CD4-positive, CD25-positive, alpha-beta regulatory T cell (primary cell): Measurements from ENCODE around the gene CCDC121. TPM values are rescaled to one million over a fixed set of nuclear protein-coding genes. Genes with fewer than 3 reads are reported as not detected.
A peak's percentile ranks its signal among the peaks of the same experiment; 100 is the strongest.

Experiments
- ATAC-seq, 2 donors: fragments of 150-1000 bp; cut with Tn5 transposase; one replicate each; pipeline ENCODE4 v1.10.0; 2021; ENCODE audit warnings: low read depth in 2 of 2, moderate number of reproducible peaks in 2 of 2, moderate library complexity in 1 of 2
- DNase-seq, 3 donors: peaks; one replicate each; pipeline versions ENCODE4 v3.0.0 to v3.0.0-alpha.2; 2012 to 2022; ENCODE audit warnings: mixed read lengths in 1 of 3
- H3K27ac ChIP-seq: one replicate; pipeline ENCODE4 v1.7.0; 2013; ENCODE audit warnings: mild to moderate bottlenecking, low read length; ENCODE audit not compliant: insufficient read depth, poor library complexity, severe bottlenecking
- H3K27me3 ChIP-seq: one replicate; pipeline ENCODE4 v1.7.0; 2013; ENCODE audit warnings: low read length; ENCODE audit not compliant: control insufficient read depth, insufficient read depth
- H3K36me3 ChIP-seq: one replicate; pipeline ENCODE4 v1.7.0; 2013; ENCODE audit warnings: mild to moderate bottlenecking, low read length, moderate library complexity; ENCODE audit not compliant: control insufficient read depth, insufficient read depth
- H3K4me1 ChIP-seq: 2 replicates; pipeline ENCODE4 v1.7.0; 2013; ENCODE audit warnings: mild to moderate bottlenecking, low read length; ENCODE audit not compliant: insufficient read depth, control insufficient read depth, poor library complexity, severe bottlenecking
- H3K4me3 ChIP-seq: one replicate; pipeline ENCODE4 v1.7.0; 2013; ENCODE audit warnings: low read depth, mild to moderate bottlenecking, low read length, moderate library complexity
- H3K9me3 ChIP-seq, 2 experiments: 1 replicate in 1 of 2; 2 replicates in 1 of 2; pipeline ENCODE4 v1.7.0; 2013; ENCODE audit warnings: low read length in 2 of 2, mild to moderate bottlenecking in 1 of 2, moderate library complexity in 1 of 2; ENCODE audit not compliant: control insufficient read depth in 2 of 2
- H3K27ac Mint-ChIP-seq, 3 donors: one replicate each; pipeline ENCODE4 v1.8.0; 2020 to 2022; ENCODE audit warnings: mild to moderate bottlenecking in 3 of 3, mixed read lengths in 3 of 3, moderate library complexity in 2 of 3
- H3K27me3 Mint-ChIP-seq: one replicate; pipeline ENCODE4 v1.8.0; 2022; ENCODE audit warnings: mild to moderate bottlenecking, mixed read lengths
- H3K36me3 Mint-ChIP-seq: one replicate; pipeline ENCODE4 v1.8.0; 2020; ENCODE audit warnings: mixed read lengths
- H3K4me1 Mint-ChIP-seq, 4 donors: one replicate each; pipeline ENCODE4 v1.8.0; 2020 to 2022; ENCODE audit warnings: mixed read lengths in 4 of 4, mild to moderate bottlenecking in 1 of 4
- H3K4me3 Mint-ChIP-seq, 4 donors: one replicate each; pipeline ENCODE4 v1.8.0; 2020 to 2022; ENCODE audit warnings: mild to moderate bottlenecking in 4 of 4, mixed read lengths in 4 of 4, moderate library complexity in 3 of 4
- H3K9me3 Mint-ChIP-seq, 7 donors: one replicate each; pipeline ENCODE4 v1.8.0; 2020 to 2022; ENCODE audit warnings: mixed read lengths in 7 of 7, mild to moderate bottlenecking in 3 of 7, moderate library complexity in 2 of 7
- polyA plus RNA-seq, 4 donors: library from polyadenylated mRNA; unstranded; fragments of 300-500 nt; fragmentation: Illumina TruSeq; gene quantifications; one replicate each; pipeline ENCODE4 v1.2.3, GENCODE V29; 2021
- total RNA-seq: library from RNA; stranded (reverse); gene quantifications from one replicate; pipeline ENCODE4 v1.2.3, GENCODE V29; 2022

The CCDC121 gene, protein sequence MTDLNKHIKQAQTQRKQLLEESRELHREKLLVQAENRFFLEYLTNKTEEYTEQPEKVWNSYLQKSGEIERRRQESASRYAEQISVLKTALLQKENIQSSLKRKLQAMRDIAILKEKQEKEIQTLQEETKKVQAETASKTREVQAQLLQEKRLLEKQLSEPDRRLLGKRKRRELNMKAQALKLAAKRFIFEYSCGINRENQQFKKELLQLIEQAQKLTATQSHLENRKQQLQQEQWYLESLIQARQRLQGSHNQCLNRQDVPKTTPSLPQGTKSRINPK
- total RNA-seq (0.79 TPM), polyA plus RNA-seq (1 to 10 TPM in 2 of 4 donors, under 1 TPM in 2; 0.49 to 2.4 (median 0.96) TPM)

DNA sequence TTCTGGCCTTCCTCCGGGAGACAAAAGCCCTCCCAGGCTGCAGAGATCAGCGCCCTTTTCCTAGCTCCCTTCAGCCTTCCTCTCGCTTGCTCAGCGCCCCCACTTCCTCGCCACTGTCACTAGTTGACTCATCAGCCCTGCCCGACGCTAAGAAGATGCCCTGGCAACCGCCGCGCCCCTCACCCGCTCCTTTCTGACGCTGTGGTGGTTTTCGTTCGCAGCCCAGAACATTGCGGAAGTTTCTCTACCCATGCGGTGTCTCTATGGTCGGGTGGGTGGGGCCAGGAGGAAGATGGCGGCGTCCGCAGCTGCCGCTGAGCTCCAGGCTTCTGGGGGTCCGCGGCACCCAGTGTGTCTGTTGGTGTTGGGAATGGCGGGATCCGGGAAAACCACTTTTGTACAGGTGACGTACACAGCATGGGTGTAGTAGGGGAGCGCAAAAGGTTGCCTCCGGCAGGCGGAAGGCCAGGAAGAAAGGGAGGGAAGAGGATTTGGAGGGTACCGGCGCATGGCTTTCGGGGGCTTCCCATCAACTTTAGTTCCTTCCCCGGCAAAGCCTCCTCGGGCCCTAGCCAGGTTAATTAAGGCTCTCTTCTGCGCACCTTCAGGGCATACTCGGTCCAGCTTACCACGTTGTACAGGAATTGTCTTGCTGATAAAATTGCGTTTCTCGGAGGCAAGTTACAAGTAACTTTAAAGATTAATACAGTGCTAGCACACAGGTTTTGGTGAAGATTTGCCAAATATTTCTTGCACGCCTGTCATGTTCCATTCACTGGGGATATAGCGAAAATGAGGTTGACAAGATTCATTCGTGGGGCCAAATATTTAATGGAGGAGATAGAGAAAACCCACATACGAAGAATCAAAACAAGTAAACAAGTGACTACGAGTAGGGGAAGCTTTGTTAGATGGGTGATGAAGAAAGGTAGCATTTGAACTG is at the start of gene CCDC121, which contains the start of gene GPN1:
TSS of gene CCDC121 (minus strand) at position 246 of the 943 bp plus-strand sequence. CDS start 1,213 bp downstream, outside the sequence.
TSS of gene GPN1 (plus strand) at position 284 of the 943 bp plus-strand sequence. CDS start at position 293, 9 bp downstream.
- no peaks in the 10 kb centered on the region for H3K27me3 Mint-ChIP-seq
- peaks cover 25% of the 10 kb centered on the region for H3K36me3 Mint-ChIP-seq
- peaks cover 40% of the 10 kb centered on the region for H3K36me3 ChIP-seq
- H3K27ac ChIP-seq: peak within 1 kb of the TSS; percentile 86
- DNase-seq (peak; percentile 92 to 97 (median 95)), ATAC-seq (peak; percentile 100)
- no peaks in the 10 kb centered on the region for H3K9me3 ChIP-seq
- H3K4me3 ChIP-seq: peak within 1 kb of the TSS; percentile 94
- no peaks in the 10 kb centered on the region for H3K27me3 ChIP-seq
- peaks cover 16% of the 10 kb centered on the region for H3K4me1 ChIP-seq
- peaks cover 0 to 29% (median 23%) of the 10 kb centered on the region in 4 donors for H3K4me1 Mint-ChIP-seq
- H3K27ac Mint-ChIP-seq: peak within 1 kb of the TSS in 1 of 3 donors; percentile 31
- no peak within 1 kb of the TSS for H3K4me3 Mint-ChIP-seq
- no peaks in the 10 kb centered on the region for H3K9me3 Mint-ChIP-seq

DNA sequence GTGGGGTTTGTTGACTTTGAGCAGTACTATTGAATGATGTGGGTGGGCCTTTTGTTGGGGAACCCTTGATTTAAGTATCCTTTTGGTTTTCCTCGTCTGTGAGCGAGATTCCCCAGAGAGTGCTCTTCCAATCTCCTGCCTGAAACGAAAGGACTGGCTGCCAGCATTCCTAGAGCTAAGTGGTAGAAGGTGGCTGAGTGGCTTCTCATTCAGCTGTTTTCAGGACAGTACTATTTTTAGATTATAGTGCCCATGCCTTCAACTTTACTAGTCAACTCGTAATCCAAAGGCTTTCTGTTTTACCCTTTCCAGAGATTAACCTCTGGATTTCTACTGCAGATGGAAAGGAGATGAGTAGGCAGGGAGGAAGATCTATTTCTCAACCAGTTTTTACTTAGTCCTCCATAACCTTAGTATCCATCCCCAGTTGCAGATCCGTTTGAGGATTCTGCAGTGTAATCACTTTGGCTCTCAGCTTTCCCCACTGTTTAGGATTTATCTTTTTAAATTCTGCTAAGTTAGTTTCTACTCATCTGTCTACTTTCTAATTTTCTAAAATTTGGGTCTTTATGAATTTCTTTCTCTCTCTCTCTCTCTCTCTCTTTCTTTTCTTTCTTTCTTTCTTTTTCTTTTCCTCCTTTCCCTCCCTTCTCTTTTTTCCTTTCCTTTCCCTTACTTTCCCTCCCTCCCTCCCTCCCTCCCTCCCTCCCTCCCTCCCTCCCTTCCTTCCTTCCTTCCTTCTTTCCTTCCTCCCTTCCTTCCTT is 44.1 kb upstream of the CCDC121 start:
- DNase-seq (no peak), ATAC-seq (no peak)
- Histone ChIP-seq H3K9me3 (no peaks in the 10 kb centered on the region), H3K27ac (no peak overlapping the region), H3K27me3 (no peaks in the 10 kb centered on the region), H3K4me3 (no peak overlapping the region), H3K4me1 (no peaks in the 10 kb centered on the region), H3K36me3 (peaks cover 70% of the 10 kb centered on the region)
- no peak overlapping the region for H3K4me3 Mint-ChIP-seq
- no peaks in the 10 kb centered on the region for H3K27me3 Mint-ChIP-seq
- H3K4me1 Mint-ChIP-seq: peaks cover 10 to 27% (median 13%) of the 10 kb centered on the region in 4 donors
- no peak overlapping the region for H3K27ac Mint-ChIP-seq
- H3K9me3 Mint-ChIP-seq: no peaks in the 10 kb centered on the region
- H3K36me3 Mint-ChIP-seq: peaks cover 47% of the 10 kb centered on the region

DNA sequence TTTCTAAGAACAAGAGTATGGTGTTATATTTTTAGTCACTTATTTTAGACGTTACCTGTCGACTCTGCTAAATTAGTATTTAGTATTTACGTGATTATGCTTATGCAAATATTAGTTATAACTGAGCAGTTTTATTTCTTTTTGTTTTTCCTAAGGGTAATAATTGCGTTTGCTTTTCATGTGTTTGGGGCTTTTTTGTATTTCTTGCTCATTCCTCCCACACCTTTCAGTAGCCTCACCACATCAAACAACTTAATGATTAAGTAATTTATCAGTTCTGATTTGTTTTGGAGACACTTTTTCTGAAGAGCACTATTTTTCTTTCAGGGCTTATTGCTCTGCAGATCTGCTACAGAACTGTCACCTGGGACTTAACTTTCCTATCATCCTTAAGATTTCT is 42.4 kb upstream of the CCDC121 start:
- Histone ChIP-seq H3K27me3 (no peaks in the 10 kb centered on the region), H3K27ac (no peak overlapping the region), H3K9me3 (no peaks in the 10 kb centered on the region), H3K4me3 (no peak overlapping the region), H3K4me1 (no peaks in the 10 kb centered on the region), H3K36me3 (peaks cover 65% of the 10 kb centered on the region)
- Mint-ChIP-seq H3K27ac (no peak overlapping the region), H3K4me1 (peaks cover 15 to 27% (median 21%) of the 10 kb centered on the region in 4 donors), H3K36me3 (peaks cover 51% of the 10 kb centered on the region), H3K9me3 (no peaks in the 10 kb centered on the region), H3K27me3 (no peaks in the 10 kb centered on the region), H3K4me3 (peak overlapping the region in 1 of 4 donors; percentile 39)
- ATAC-seq: no peak
- DNase-seq: no peak

DNA sequence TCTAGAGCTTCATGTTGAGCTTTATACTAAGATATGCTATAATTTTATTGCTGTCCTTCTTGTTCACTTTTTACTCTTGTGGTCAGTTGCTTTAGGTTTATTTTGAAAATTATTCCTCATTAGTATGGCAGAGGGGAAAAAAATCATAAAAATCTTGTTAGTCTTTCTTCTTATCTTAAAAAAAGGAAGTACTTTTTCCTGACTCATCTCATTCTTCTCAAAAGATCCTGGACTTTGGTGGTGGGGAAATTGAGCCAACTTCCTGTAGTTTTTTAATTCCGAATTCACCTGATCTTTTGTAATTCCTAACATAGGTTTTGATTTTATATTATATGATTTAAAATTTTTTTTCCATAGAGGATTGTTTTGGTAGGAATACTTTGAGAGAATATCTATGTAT is 38.6 kb upstream of the CCDC121 start:
- Mint-ChIP-seq H3K36me3 (peaks cover 36% of the 10 kb centered on the region), H3K9me3 (no peaks in the 10 kb centered on the region), H3K27ac (no peak overlapping the region), H3K4me1 (peaks cover 31 to 55% (median 36%) of the 10 kb centered on the region in 4 donors), H3K27me3 (peaks cover 4% of the 10 kb centered on the region), H3K4me3 (peak overlapping the region in 1 of 4 donors; percentile 11)
- Histone ChIP-seq H3K27me3 (no peaks in the 10 kb centered on the region), H3K36me3 (peaks cover 43% of the 10 kb centered on the region), H3K27ac (no peak overlapping the region), H3K4me1 (peaks cover 21% of the 10 kb centered on the region), H3K4me3 (no peak overlapping the region), H3K9me3 (no peaks in the 10 kb centered on the region)
- DNase-seq (no peak), ATAC-seq (no peak)

DNA sequence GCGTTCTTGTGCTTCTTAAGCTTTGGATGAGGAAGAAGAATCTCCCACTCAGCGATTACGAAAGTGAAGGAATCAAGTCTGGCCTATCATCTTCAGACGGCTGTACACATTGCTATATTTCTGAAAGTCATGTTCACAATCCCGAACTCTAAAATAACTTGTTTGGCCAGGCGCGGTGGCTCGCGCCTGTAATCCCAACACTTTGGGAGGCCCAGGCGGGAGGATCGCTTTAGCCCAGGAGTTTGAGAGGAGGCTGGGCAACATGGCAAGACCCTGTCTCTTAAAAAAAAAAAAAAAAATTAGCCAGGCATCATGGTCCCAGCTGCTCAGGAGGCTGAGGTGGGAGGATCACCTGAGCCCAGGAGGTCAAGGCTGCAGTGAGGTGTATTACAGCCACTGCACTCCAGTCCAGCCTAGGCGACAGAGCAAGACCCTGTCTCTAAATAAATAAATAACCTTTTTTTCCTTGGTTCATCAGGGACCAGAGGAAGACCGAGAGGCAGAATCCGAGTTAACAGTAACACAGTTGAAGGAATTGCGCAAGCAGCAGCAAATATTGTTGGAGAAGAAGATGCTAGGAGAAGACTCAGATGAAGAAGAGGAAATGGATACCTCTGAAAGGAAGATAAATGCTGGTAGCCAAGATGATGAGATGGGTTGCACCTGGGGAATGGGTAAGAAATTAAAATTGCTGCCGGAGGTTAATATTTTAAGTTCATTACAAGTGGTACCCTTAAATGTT is 36.0 kb upstream of the CCDC121 start:
- Histone ChIP-seq H3K4me1 (peaks cover 26% of the 10 kb centered on the region), H3K27me3 (no peaks in the 10 kb centered on the region), H3K4me3 (peak overlapping the region; percentile 98), H3K9me3 (no peaks in the 10 kb centered on the region), H3K36me3 (peaks cover 41% of the 10 kb centered on the region), H3K27ac (no peak overlapping the region)
- Mint-ChIP-seq H3K9me3 (no peaks in the 10 kb centered on the region), H3K36me3 (peaks cover 36% of the 10 kb centered on the region), H3K27ac (peak overlapping the region in 2 of 3 donors; percentile 99 to 100), H3K4me3 (peak overlapping the region; percentile 90 to 100 (median 98)), H3K4me1 (peaks cover 21 to 60% (median 42%) of the 10 kb centered on the region in 4 donors), H3K27me3 (peaks cover 4% of the 10 kb centered on the region)
- ATAC-seq (no peak), DNase-seq (no peak)

DNA sequence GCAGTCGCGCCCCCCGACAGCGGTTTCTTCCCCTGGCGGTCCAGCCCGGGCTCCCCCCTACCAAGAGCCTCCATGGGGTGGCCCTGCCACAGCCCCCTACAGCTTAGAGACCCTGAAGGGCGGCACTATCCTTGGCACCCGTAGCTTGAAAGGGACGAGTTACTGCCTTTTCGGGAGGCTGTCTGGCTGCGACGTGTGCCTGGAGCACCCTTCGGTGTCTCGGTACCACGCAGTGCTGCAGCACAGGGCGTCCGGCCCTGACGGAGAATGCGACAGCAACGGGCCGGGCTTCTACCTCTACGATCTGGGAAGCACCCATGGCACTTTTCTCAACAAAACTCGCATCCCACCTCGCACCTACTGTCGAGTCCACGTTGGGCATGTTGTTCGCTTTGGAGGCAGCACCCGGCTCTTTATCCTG is 35.4 kb upstream of the CCDC121 start:
- Histone ChIP-seq H3K36me3 (peaks cover 39% of the 10 kb centered on the region), H3K4me3 (peak overlapping the region; percentile 98), H3K27me3 (no peaks in the 10 kb centered on the region), H3K9me3 (no peaks in the 10 kb centered on the region), H3K27ac (peak overlapping the region; percentile 93), H3K4me1 (peaks cover 26% of the 10 kb centered on the region)
- Mint-ChIP-seq H3K36me3 (peaks cover 38% of the 10 kb centered on the region), H3K4me3 (peak overlapping the region; percentile 90 to 100 (median 98)), H3K9me3 (no peaks in the 10 kb centered on the region), H3K27me3 (peaks cover 4% of the 10 kb centered on the region), H3K27ac (peak overlapping the region; percentile 99 to 100 (median 99)), H3K4me1 (peaks cover 26 to 66% (median 48%) of the 10 kb centered on the region in 4 donors)
- ATAC-seq (peak; percentile 5 to 14), DNase-seq (no peak)
